PFSK-1 (cell line): ENCODE data around the gene ZFP14.

Experiments used
- FOXP2 ChIP-seq: optimal IDR thresholded peaks from 2 replicates; pipeline ENCODE3; 2011; ENCODE audit warnings: borderline replicate concordance, control low read depth, inconsistent platforms; ENCODE audit not compliant: insufficient read depth; ENCODE audit errors: extremely low read length, extremely low read depth
- POLR2AphosphoS5 ChIP-seq: IDR thresholded peaks from 2 replicates; pipeline ENCODE4 v1.6.1; 2012; ENCODE audit warnings: low read depth, mild to moderate bottlenecking, control low read depth, low read length, moderate library complexity
- REST ChIP-seq, 2 experiments: IDR thresholded peaks; 2 replicates each; pipeline versions ENCODE4 v1.6.1 to v1.8.0; 2011 to 2012; ENCODE audit warnings: low read depth in 2 of 2, low read length in 2 of 2, control low read depth in 1 of 2, inconsistent platforms in 1 of 2, mild to moderate bottlenecking in 1 of 2, moderate library complexity in 1 of 2; ENCODE audit not compliant: insufficient read depth in 1 of 2
- SIN3A ChIP-seq: IDR thresholded peaks from 2 replicates; pipeline ENCODE4 v1.6.1; 2012; ENCODE audit warnings: mild to moderate bottlenecking, low read length, moderate library complexity, borderline replicate concordance; ENCODE audit not compliant: insufficient read depth
- TAF1 ChIP-seq: IDR thresholded peaks from 2 replicates; pipeline ENCODE4 v1.6.1; 2012; ENCODE audit warnings: low read length, control low read depth, borderline replicate concordance; ENCODE audit not compliant: insufficient read depth

The ZFP14 gene

GRCh38 chr19:36373638-36374156 is 5.3 kb downstream of the ZFP14 start:
- no peak for TF ChIP-seq REST (IDR thresholded peaks at IDR 0.05; ENCODE audit: insufficient read depth in 1 of 2, low read depth in 2 of 2, low read length in 2 of 2)
- no peak for TF ChIP-seq POLR2AphosphoS5
- TF ChIP-seq SIN3A, result no peak
- TF ChIP-seq FOXP2, result no peak
- TF ChIP-seq TAF1, result no peak

DNA sequence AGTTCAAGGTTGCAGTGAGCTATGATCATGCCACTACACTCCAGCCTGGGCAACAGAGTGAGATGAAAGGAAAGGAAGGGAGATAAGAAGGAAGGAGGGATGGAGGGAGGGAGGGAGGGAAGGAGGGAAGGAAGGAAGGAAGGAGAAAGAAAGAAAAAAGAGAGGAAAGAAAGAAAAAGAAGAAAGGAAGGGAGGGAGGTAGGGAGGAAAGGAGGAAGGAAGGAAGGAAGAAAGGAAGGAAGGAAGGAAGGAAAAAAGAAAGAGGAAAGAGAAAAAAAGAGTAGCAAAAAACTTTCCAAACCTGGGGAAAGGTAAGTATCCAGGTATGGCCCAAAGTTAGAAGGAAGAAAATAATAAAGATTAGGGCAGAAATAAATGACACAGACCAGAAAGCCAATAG is 7.1 kb downstream of the ZFP14 start:
- TF ChIP-seq SIN3A (no peak), FOXP2 (no peak), REST (IDR thresholded peaks at IDR 0.05; ENCODE audit: insufficient read depth in 1 of 2, low read depth in 2 of 2, low read length in 2 of 2) (no peak), TAF1 (no peak), POLR2AphosphoS5 (no peak)

- no peak for TF ChIP-seq POLR2AphosphoS5
- TF ChIP-seq SIN3A, result no peak
- TF ChIP-seq REST (IDR thresholded peaks at IDR 0.05; ENCODE audit: insufficient read depth in 1 of 2, low read depth in 2 of 2, low read length in 2 of 2), result no peak
- TF ChIP-seq TAF1, result no peak
- TF ChIP-seq FOXP2, result no peak
These were observed 15.2 kb downstream of the ZFP14 start for GRCh38 chr19:36363845-36364244.

DNA sequence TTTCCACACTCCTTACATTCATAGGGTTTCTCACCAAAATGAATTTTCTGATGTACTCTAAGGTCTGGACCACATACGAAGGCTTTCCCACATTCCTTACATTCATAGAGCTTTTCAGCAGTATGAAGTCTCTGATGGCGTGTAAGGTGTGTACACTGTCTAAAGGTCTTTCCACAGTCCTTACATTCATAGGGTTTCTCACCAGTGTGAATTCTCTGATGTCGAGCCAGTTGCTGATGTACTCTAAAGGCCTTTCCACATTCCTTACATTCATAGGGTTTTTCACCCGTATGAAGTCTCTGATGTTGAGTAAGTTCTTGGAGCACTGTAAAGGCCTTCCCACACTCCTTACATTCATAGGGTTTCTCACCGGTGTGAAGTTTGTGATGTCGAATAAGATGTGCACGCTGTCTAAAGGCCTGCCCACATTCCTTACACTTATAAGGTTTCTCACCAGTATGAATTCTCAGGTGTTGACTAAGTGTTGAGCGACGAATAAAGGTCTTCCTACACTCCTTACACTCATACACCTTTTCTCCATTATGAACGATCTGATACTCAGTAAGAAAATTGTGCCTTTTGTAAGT is 38.1 kb downstream of the ZFP14 start:
- TF ChIP-seq POLR2AphosphoS5 (no peak), FOXP2 (no peak), TAF1 (no peak), SIN3A (no peak), REST (IDR thresholded peaks at IDR 0.05; ENCODE audit: insufficient read depth in 1 of 2, low read depth in 2 of 2, low read length in 2 of 2) (no peak)
